Fibroblast of lung (primary cell): ENCODE data around the gene RNF223. TPM values are rescaled to one million over a fixed set of nuclear protein-coding genes. Genes with fewer than 3 reads are reported as not detected.

Source experiments
- DNase-seq, 2 donors: peaks; one replicate each; pipeline versions ENCODE4 v3.0.0 to v3.0.0-alpha.2; 2010; ENCODE audit warnings: low read depth in 2 of 2
- H2AFZ ChIP-seq: 2 replicates; pipeline ENCODE4 v1.5.1; 2012; ENCODE audit warnings: low read length, control low read depth, inconsistent platforms
- H3K27ac ChIP-seq: 2 replicates; pipeline ENCODE4 v1.5.1; 2011; ENCODE audit warnings: low read length, control low read depth; ENCODE audit not compliant: insufficient read depth
- H3K27me3 ChIP-seq: 2 replicates; pipeline ENCODE4 v1.5.1; 2011; ENCODE audit warnings: mild to moderate bottlenecking, low read length; ENCODE audit not compliant: control insufficient read depth, insufficient read depth
- H3K36me3 ChIP-seq: 2 replicates; pipeline ENCODE4 v1.5.1; 2011; ENCODE audit warnings: low read length; ENCODE audit not compliant: control insufficient read depth, insufficient read depth
- H3K4me1 ChIP-seq: 2 replicates; pipeline ENCODE4 v1.5.1; 2011; ENCODE audit warnings: low read length; ENCODE audit not compliant: control insufficient read depth, insufficient read depth; ENCODE audit errors: extremely low read depth
- H3K4me2 ChIP-seq: 2 replicates; pipeline ENCODE4 v1.5.1; 2011; ENCODE audit warnings: low read length, control low read depth; ENCODE audit not compliant: insufficient read depth; ENCODE audit errors: extremely low read depth
- H3K4me3 ChIP-seq, 4 experiments: fragments of 200-600 bp in 1 of 4; sonication (generic) in 1 of 4; replicated peaks in 1 of 4; 2 replicates each; pipeline ENCODE4 v1.5.1; 2011 to 2016; ENCODE audit warnings: low read length in 4 of 4, low read depth in 3 of 4, mild to moderate bottlenecking in 3 of 4, control low read depth in 2 of 4, inconsistent platforms in 1 of 4, mixed read lengths in 1 of 4; ENCODE audit not compliant: insufficient read depth in 1 of 4; ENCODE audit errors: control extremely low read depth in 1 of 4
- H3K79me2 ChIP-seq: 2 replicates; pipeline ENCODE4 v1.5.1; 2012; ENCODE audit warnings: mild to moderate bottlenecking, low read length, inconsistent platforms; ENCODE audit not compliant: control insufficient read depth, insufficient read depth
- H3K9ac ChIP-seq: 2 replicates; pipeline ENCODE4 v1.5.1; 2011; ENCODE audit warnings: mild to moderate bottlenecking, low read length, control low read depth; ENCODE audit not compliant: insufficient read depth
- H3K9me3 ChIP-seq: 2 replicates; pipeline ENCODE4 v1.5.1; 2012; ENCODE audit warnings: low read depth, low read length; ENCODE audit not compliant: control insufficient read depth, insufficient read depth
- H4K20me1 ChIP-seq: 2 replicates; pipeline ENCODE4 v1.5.1; 2011; ENCODE audit warnings: low read length; ENCODE audit not compliant: control insufficient read depth, insufficient read depth; ENCODE audit errors: extremely low read depth
- CTCF ChIP-seq, 2 donors: IDR thresholded peaks in 1 of 2; conservative IDR thresholded peaks in 1 of 2; 1 replicate in 1 of 2; 2 replicates in 1 of 2; pipeline ENCODE4 v1.5.1; 2011 to 2012; ENCODE audit warnings: low read length in 2 of 2, control low read depth in 1 of 2, inconsistent platforms in 1 of 2, low read depth in 1 of 2, mild to moderate bottlenecking in 1 of 2
- EZH2 ChIP-seq: IDR thresholded peaks from 2 replicates; pipeline ENCODE4 v1.5.1; 2012; ENCODE audit warnings: low read length, control low read depth, mild to moderate bottlenecking; ENCODE audit errors: missing control alignments
- polyA plus RNA-seq, 2 donors: library from polyadenylated mRNA; depleted of rRNA in 1 of 2; stranded (reverse) in 1 of 2; unstranded in 1 of 2; fragments of >200 nt; gene quantifications; 2 replicates each; pipeline ENCODE4 v1.2.1, GENCODE V29; 2011 to 2012; ENCODE audit warnings: missing spikeins in 1 of 2
- total RNA-seq: library from RNA; depleted of rRNA; stranded (reverse); fragments of >200 nt; gene quantifications from 2 replicates; pipeline ENCODE4 v1.2.1, GENCODE V29; 2014

Gene RNF223
- total and polyA plus RNA-seq, 2 donors (not counting 1 experiment from before 2014, with no cell fraction given): not detected

- peak; percentile 21 to 42 for DNase-seq
- H3K4me1 ChIP-seq: peaks cover under 1% of the 10 kb centered on the region
- H3K4me2 ChIP-seq: peak overlapping the region; percentile 83
- H3K4me3 ChIP-seq: peak overlapping the region; percentile 46 to 64 (median 57)
- H3K27ac ChIP-seq: no peak overlapping the region
- no peak for TF ChIP-seq EZH2
- TF ChIP-seq CTCF (conservative IDR thresholded peaks at IDR 0.05 in 1 of 2, IDR thresholded peaks at IDR 0.05 in 1 of 2; ENCODE audit: low read depth in 1 of 2, low read length in 2 of 2): no peak
- peak overlapping the region; percentile 92 for H2AFZ ChIP-seq
- no peaks in the 10 kb centered on the region for H3K27me3 ChIP-seq
- no peaks in the 10 kb centered on the region for H3K9me3 ChIP-seq
- peak overlapping the region; percentile 20 for H3K9ac ChIP-seq
- no peaks in the 10 kb centered on the region for H3K36me3 ChIP-seq
- no peaks in the 10 kb centered on the region for H3K79me2 ChIP-seq
- no peaks in the 10 kb centered on the region for H4K20me1 ChIP-seq
Measured at GRCh38 chr1:1069056-1069710, 4.9 kb downstream of the RNF223 start.

GRCh38 chr1:1068517-1069055 lies 5.5 kb downstream of the RNF223 start:
- H3K4me2 ChIP-seq: peak overlapping the region; percentile 13
- no peaks in the 10 kb centered on the region for H3K36me3 ChIP-seq
- H3K79me2 ChIP-seq: no peaks in the 10 kb centered on the region
- no peaks in the 10 kb centered on the region for H3K27me3 ChIP-seq
- TF ChIP-seq EZH2 (no peak), CTCF (conservative IDR thresholded peaks at IDR 0.05 in 1 of 2, IDR thresholded peaks at IDR 0.05 in 1 of 2; ENCODE audit: low read depth in 1 of 2, low read length in 2 of 2) (no peak)
- H3K9me3 ChIP-seq: no peaks in the 10 kb centered on the region
- H3K4me1 ChIP-seq: peaks cover 6% of the 10 kb centered on the region
- H3K4me3 ChIP-seq: no peak overlapping the region
- no peak overlapping the region for H3K27ac ChIP-seq
- no peaks in the 10 kb centered on the region for H4K20me1 ChIP-seq
- no peak overlapping the region for H2AFZ ChIP-seq
- no peak overlapping the region for H3K9ac ChIP-seq
- DNase-seq: no peak

GRCh38 chr1:1067860-1068516 lies 6.1 kb downstream of the RNF223 start:
- Histone ChIP-seq H3K27me3 (no peaks in the 10 kb centered on the region), H2AFZ (no peak overlapping the region), H3K27ac (no peak overlapping the region), H3K9me3 (no peaks in the 10 kb centered on the region), H3K4me3 (no peak overlapping the region), H3K4me1 (peaks cover 8% of the 10 kb centered on the region), H4K20me1 (no peaks in the 10 kb centered on the region), H3K36me3 (no peaks in the 10 kb centered on the region), H3K79me2 (no peaks in the 10 kb centered on the region), H3K9ac (no peak overlapping the region), H3K4me2 (peak overlapping the region; percentile 13)
- no peak for DNase-seq
- TF ChIP-seq EZH2 (no peak), CTCF (conservative IDR thresholded peaks at IDR 0.05 in 1 of 2, IDR thresholded peaks at IDR 0.05 in 1 of 2; ENCODE audit: low read depth in 1 of 2, low read length in 2 of 2) (no peak)
